Activated effector memory CD4-positive, alpha-beta T cell treated with anti-CD3 and anti-CD28 coated beads, Interleukin-2, amount 50 U/mL, for 16 hours (primary cell): ENCODE measurements around the gene PTGDS.
A peak's percentile ranks its signal among the peaks of the same experiment; 100 is the strongest.
"Not testable (repeated sequence)": the region's sequence is repeated elsewhere in the genome, so short reads cannot be mapped to it uniquely, and the experiment has no call there.

Experiments
- DNase-seq: peaks from one replicate; pipeline ENCODE4 v3.0.0-alpha.2; 2020

PTGDS gene

DNA sequence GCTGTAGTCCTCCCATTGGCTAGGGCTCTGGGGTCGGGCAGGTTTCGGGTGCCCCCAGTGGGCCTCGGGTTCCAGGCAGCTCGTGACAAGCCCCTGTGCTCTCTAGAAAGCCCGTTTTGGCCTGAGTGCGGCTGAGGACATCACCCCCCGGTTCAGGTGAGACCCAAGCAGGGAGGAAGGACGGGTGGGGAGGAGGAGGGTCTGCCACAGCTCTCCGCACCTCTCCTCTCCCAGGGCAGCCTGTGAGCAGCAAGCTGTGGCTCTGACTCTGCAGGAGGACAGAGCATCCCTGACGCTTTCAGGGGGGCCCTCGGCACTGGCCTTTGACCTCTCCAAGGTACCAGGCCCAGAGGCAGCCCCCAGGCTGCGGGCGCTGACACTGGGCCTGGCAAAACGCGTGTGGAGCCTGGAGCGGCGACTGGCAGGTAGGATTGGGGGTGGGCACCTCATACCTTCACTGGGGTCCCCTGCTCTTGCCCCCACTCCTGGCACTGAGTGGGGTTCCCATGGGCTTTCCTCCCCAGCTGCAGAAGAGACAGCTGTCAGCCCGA is 15.6 kb downstream of the PTGDS start:
- no peak for DNase-seq

- no peak for DNase-seq
These were observed 17.0 kb downstream of the PTGDS start for GRCh38 chr9:136994180-136994887.

- no peak for DNase-seq
These were observed 17.6 kb downstream of the PTGDS start for GRCh38 chr9:136994888-136995230.

- DNase-seq = no peak
These were observed 18.1 kb downstream of the PTGDS start for GRCh38 chr9:136995362-136995761.

DNA sequence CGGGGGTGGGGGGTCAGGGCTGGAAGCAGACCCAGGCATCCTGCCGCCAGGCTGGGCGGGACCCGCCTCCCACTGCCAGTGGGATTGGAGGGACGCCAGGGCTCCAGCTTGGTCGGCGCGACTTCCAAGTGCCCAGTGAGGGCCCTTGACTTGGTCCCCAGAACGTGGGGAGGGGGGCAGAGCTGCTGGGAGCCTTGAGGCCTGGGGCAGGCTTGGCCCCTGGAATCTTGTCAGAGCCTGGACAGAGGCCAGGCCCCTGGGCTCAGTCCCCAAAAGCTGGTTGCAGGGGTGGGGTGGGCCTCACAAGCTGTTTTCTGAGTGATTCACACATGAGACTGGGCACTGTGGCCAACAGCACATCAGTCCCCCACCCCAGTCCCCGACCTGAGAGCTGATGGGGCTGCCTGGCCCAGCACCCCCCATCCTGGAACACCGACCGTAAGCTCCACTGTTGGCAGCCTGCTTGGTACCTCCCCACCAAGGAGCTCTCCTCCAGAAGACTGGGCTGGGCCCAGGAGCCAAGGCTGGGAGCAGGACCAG is 18.5 kb downstream of the PTGDS start:
- DNase-seq = no peak

DNA sequence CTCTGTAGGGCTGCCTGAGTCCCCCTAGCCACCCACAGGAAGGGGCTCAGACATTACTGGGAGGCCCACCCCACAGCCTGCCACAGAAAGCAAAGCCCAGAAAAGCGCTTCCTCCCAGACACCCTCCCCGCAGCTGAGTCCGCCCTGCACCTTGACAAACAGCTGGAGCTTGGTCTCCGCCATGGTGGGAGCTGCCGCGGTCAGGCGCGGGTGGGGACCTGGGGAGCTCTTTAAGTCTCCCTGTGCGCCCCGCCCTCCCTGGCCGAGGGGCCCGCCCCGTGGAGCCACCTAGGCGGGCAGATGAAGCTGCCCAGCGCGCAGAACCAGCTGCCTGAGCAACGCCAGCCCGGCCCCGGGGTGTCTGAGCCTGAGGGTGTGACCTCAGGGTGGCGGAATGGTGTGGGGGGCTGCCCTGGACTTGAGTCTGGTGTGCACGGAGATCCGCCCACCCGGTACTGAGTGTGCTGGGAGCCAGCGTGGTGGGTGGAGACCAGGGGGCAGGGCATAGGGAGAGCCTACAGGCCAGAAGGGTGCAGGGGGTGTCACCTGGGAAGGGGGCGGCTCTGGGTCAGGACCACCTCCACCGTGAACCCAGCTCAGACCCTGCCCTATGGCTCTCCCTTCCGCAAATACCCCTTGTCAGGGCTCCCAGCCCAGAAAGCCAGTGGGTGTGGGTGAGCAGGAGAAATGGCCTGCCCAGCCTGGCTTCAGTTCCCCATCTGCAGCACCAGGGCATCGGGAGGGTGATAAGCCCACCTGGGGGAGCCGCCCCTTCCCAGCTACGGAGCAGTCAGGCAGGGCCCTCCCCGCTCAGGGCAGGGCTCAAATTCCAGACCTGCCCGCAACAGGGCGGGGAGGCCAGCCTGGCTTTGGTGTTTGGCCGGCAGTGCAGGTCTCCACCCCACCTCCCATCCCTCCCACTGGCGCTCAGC is 19.3 kb downstream of the PTGDS start, which contains the start of gene CLIC3:
Gene CLIC3 (minus strand): TSS at position 208 of the 932 bp plus-strand sequence. CDS start 25 bp downstream, at position 183.
- peak; percentile 78 for DNase-seq

DNA sequence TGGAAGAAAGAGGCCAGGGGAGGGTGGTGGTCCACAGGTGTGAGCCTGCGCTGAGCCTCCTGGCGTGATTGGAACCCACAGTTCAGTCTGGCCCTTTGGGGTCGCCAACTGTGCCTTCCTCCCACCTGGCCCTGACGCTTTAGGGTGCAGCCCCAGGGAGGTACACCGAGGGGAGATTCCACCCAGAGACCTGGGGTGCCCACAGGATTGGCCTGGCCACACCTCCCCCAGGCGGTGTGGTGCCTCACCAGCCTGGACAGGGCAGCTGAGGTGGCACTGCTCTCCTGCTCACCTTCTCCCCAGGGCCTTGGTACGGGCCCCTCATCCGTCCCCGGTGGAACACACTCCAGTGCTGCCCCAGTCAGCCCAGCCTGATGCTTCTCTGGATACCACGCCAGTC is 20.1 kb downstream of the PTGDS start:
- no peak for DNase-seq

GRCh38 chr9:136997830-136998234 is 20.5 kb downstream of the PTGDS start:
- no peak for DNase-seq

DNA sequence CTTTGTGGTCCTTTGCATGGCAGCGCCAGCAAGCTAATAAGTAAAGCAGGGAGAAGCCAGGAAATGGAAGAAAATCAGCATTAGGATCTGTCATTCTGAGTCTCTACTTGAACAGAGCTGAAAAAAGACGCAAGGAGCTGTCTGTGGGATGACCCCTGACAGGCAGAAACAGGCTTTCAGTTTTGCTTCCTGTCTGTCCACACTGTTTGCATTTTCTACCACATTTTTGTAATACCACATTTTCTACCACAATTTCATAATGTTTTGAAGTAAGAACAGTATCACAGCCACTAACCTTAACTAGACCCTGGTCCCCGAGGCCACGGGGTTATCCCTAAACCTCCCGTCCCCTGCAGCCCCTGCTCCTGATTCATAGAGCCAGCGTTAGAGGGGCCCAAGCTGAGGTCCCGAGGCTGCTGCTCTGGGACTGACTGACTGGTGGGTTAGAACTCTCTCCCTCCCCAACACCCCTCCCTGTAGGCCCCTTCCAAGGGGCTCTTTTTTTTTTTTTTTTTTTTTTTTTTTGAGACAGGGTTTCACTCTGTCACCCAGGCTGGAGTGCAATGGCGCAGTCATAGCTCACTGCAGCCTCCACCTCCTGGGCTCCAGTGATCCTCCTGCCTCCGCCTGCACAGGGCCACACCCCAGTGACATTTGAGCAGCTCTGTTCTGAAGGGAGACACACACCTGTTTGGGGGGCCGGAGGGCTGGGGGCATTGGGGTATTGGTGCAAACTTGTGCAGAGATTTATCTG is 23.1 kb downstream of the PTGDS start:
- no peak for DNase-seq

GRCh38 chr9:137001857-137002645 is 24.7 kb downstream of the PTGDS start:
- no peak for DNase-seq

GRCh38 chr9:137002646-137003041 is 25.3 kb downstream of the PTGDS start:
- no peak for DNase-seq

DNA sequence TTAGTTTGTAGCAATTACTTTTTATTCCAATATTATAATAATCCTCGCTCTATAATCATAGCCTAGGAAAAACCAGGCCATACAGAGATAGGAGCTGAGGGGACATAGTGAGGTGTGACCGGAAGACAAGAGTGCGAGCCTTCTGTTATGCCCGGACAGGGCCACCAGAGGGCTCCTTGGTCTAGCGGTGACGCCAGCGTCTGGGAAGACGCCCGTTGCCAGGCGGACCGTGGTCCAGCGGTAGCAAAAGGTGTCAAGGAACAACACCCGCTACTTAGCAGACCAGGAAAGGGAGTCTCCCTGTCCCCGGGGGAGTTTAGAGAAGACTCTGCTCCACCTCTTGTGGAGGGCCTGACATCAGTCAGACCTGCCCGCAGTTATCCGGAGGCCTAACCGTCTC is 27.0 kb downstream of the PTGDS start:
- not testable (repeated sequence) for DNase-seq

DNA sequence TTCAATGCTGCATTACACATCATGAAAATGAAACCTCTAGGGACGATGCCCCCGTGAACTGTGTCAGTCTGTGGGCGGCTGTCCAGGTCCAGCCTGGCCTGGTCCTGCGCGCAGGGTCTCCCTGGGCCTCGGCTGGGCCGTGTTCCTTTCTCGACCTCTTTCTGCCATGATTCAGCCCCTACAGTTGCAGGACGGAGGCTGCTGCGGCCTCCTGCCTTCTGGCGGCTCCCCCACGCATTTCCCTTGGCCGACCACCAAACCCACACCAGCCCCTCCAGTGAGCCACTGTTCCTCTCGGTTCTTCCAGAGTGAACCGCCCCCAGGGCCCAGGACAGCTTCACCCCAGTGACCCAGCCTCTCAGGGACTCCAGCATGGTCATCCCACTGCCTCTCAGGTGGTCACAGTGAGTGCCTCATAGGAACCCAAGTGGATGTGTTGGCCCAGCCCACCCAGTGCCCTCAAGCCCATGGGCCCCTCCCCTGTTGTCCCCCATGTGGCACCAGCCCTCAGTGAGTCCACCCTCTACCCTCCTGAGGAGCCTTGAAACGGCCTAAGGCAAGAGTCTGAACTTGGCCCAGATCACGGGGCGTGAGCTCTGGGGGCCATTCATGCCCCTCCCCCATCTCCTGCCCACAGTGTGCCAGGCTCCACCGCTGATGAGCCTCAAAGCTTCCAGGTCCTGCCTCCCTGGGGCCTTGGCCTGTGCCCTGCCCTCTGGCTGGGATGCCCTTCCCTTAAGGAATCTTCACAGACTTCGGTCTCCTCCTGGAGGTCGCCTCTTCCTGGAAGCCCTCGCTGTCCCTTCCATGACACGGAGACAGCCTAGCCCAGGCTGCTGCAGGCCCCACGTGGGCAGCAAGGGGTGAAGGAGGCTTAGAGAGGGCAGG is 29.1 kb downstream of the PTGDS start:
- no peak for DNase-seq

DNA sequence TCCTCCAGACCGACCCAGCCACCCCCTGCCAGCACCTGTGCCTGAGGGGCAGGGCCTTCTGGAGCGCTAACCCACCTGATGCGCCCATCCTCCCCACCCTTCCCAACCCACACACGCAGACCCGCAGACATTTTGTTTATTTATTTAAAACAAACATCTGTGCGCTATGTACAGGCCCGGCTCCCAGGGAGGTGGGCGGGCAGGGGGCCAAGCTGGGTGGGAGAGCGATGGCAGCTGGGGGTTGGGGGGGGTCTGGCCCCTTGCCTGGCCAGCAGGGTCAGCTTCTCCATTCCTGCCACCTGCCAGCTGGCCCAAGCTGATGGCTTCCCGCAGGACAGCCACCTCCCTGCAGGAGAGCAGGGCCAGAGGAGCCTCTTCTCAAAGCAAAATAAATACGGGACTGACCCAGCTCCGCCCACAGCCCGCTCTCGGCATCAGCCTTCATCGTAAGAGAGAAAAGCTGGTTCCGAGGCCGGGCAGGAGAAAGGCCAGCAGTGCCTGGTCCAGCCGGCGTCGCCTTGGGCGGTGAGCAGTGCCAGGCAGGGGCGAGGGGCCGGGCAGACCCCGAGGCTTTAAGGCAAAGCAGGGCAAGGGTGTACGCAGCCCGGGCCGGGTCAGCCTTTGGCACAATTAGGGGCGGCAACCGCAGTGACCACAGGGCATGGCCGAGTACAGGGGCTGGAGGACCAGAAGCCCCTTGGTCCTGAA is 30.0 kb downstream of the PTGDS start:
- no peak for DNase-seq

- DNase-seq = no peak
These were observed 30.5 kb downstream of the PTGDS start for GRCh38 chr9:137007816-137008270.

DNA sequence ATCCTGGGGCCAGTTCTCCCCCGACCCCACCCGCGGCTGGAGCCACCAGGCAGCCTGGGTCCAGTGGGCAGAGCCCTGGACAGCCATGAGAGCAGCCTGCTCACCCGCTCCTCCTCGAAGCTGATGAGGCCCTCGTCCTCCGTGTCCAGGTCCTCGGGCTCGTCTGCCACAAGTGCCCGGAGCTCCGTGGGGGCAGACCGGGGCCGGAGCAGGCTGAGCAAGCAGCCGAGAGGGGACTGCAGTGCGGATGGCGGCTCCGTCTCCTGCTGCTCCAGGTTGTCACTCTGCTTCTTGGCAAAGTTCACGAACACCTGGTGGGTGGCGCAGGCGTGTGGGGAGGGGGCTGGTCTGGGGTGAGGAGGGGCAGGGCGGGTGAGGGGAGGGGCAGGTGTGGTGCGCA is 31.0 kb downstream of the PTGDS start:
- no peak for DNase-seq

GRCh38 chr9:137009217-137009616 is 31.9 kb downstream of the PTGDS start:
- DNase-seq = no peak

GRCh38 chr9:137009938-137010732 is 32.8 kb downstream of the PTGDS start:
- DNase-seq = no peak

GRCh38 chr9:137011156-137011555 is 33.9 kb downstream of the PTGDS start:
- no peak for DNase-seq
